ENCODE data around the gene SNRPD3.
"Not testable (repeated sequence)": the region's sequence is repeated elsewhere in the genome, so short reads cannot be mapped to it uniquely, and the experiment has no call there.

The SNRPD3 gene

GRCh38 chr22:24555165-24556039, at the start of gene SNRPD3:
Gene SNRPD3 (plus strand): TSS chr22:24555999. CDS start chr22:24557675, 1,676 bp downstream.
- DNase-seq = peak; percentile 100

- no peak for DNase-seq
Observed at GRCh38 chr22:24506802-24507438, 48.9 kb upstream of the SNRPD3 start.

- no peak for DNase-seq
Observed at GRCh38 chr22:24507716-24508115, 48.1 kb upstream of the SNRPD3 start.

GRCh38 chr22:24510637-24511625, 44.9 kb upstream of the SNRPD3 start:
- DNase-seq = no peak

- no peak for DNase-seq
Observed at GRCh38 chr22:24512043-24512442, 43.8 kb upstream of the SNRPD3 start.

GRCh38 chr22:24513378-24514240, 42.2 kb upstream of the SNRPD3 start:
- no peak for DNase-seq

GRCh38 chr22:24514241-24515026, 41.4 kb upstream of the SNRPD3 start:
- DNase-seq = no peak

GRCh38 chr22:24515027-24515338, 40.8 kb upstream of the SNRPD3 start:
- DNase-seq = no peak

GRCh38 chr22:24516301-24516737, 39.5 kb upstream of the SNRPD3 start:
- no peak for DNase-seq

GRCh38 chr22:24517446-24517845, 38.4 kb upstream of the SNRPD3 start:
- no peak for DNase-seq

GRCh38 chr22:24518228-24518627, 37.6 kb upstream of the SNRPD3 start:
- DNase-seq = no peak

GRCh38 chr22:24518771-24519485, 36.9 kb upstream of the SNRPD3 start:
- no peak for DNase-seq

GRCh38 chr22:24519496-24519895, 36.3 kb upstream of the SNRPD3 start:
- no peak for DNase-seq

GRCh38 chr22:24521791-24522245, 34.0 kb upstream of the SNRPD3 start:
- peak; percentile 65 for DNase-seq

- DNase-seq = no peak
Observed at GRCh38 chr22:24523873-24524272, 31.9 kb upstream of the SNRPD3 start.

GRCh38 chr22:24525416-24526037, 30.3 kb upstream of the SNRPD3 start:
- DNase-seq = peak; percentile 90

GRCh38 chr22:24526191-24526590, 29.6 kb upstream of the SNRPD3 start:
- no peak for DNase-seq

GRCh38 chr22:24529898-24530297, 25.9 kb upstream of the SNRPD3 start:
- DNase-seq = no peak

- DNase-seq = not testable (repeated sequence)
Observed at GRCh38 chr22:24530968-24531367, 24.8 kb upstream of the SNRPD3 start.

GRCh38 chr22:24532075-24532474, 23.7 kb upstream of the SNRPD3 start:
- DNase-seq = no peak

Measured in activated effector memory CD4-positive, alpha-beta T cell treated with anti-CD3 and anti-CD28 coated beads, Interleukin-2, amount 50 U/mL, for 16 hours (primary cell).